H9 (cell line): ENCODE measurements around the gene SSH3. TPM values are rescaled to one million over a fixed set of nuclear protein-coding genes. Genes with fewer than 3 reads are reported as not detected.
A peak's percentile ranks its signal among the peaks of the same experiment; 100 is the strongest.

ENCODE experiments used
- DNase-seq: peaks from one replicate; pipeline ENCODE4 v3.0.0-alpha.2; 2017
- H2AFZ ChIP-seq: one replicate; pipeline ENCODE4 v1.6.1; 2013; ENCODE audit warnings: mild to moderate bottlenecking, low read length, control low read depth, moderate library complexity
- H2AK5ac ChIP-seq: 2 replicates; pipeline ENCODE4 v1.6.1; 2013; ENCODE audit warnings: low read length, control low read depth, mixed read lengths; ENCODE audit not compliant: insufficient read length
- H2BK120ac ChIP-seq: one replicate; pipeline ENCODE4 v1.6.1; 2013; ENCODE audit warnings: low read depth, mild to moderate bottlenecking, low read length, control low read depth, inconsistent platforms; ENCODE audit not compliant: poor library complexity, severe bottlenecking
- H2BK12ac ChIP-seq: 2 replicates; pipeline ENCODE4 v1.6.1; 2013; ENCODE audit warnings: low read length, control low read depth, mixed read lengths, low read depth; ENCODE audit not compliant: insufficient read length
- H2BK15ac ChIP-seq: 2 replicates; pipeline ENCODE4 v1.6.1; 2013; ENCODE audit warnings: low read depth, low read length, control low read depth
- H2BK20ac ChIP-seq: one replicate; pipeline ENCODE4 v1.6.1; 2013; ENCODE audit warnings: low read depth, mild to moderate bottlenecking, low read length, control low read depth, inconsistent platforms; ENCODE audit not compliant: poor library complexity, severe bottlenecking
- H2BK5ac ChIP-seq: 2 replicates; pipeline ENCODE4 v1.6.1; 2013; ENCODE audit warnings: low read length, control low read depth, mixed read lengths; ENCODE audit not compliant: insufficient read length
- H3K14ac ChIP-seq: 2 replicates; pipeline ENCODE4 v1.6.1; 2013; ENCODE audit warnings: low read length, control low read depth; ENCODE audit not compliant: insufficient read depth
- H3K18ac ChIP-seq: 2 replicates; pipeline ENCODE4 v1.6.1; 2013; ENCODE audit warnings: low read depth, mild to moderate bottlenecking, mixed read lengths, low read length, control low read depth; ENCODE audit not compliant: insufficient read length
- H3K23ac ChIP-seq: 2 replicates; pipeline ENCODE4 v1.6.1; 2013; ENCODE audit warnings: low read length, control low read depth, mixed read lengths, low read depth; ENCODE audit not compliant: insufficient read length
- H3K23me2 ChIP-seq: 2 replicates; pipeline ENCODE4 v1.6.1; 2013; ENCODE audit warnings: low read depth, mild to moderate bottlenecking, mixed read lengths, low read length, control low read depth; ENCODE audit not compliant: insufficient read length, poor library complexity, severe bottlenecking
- H3K27ac ChIP-seq: 2 replicates; pipeline ENCODE4 v1.5.1; 2013; ENCODE audit warnings: low read length, control low read depth, mixed read lengths, low read depth; ENCODE audit not compliant: insufficient read length
- H3K27me3 ChIP-seq: 2 replicates; pipeline ENCODE4 v1.6.1; 2013; ENCODE audit warnings: low read length, control low read depth, inconsistent platforms; ENCODE audit not compliant: insufficient read depth
- H3K4ac ChIP-seq: 2 replicates; pipeline ENCODE4 v1.6.1; 2013; ENCODE audit warnings: low read depth, mild to moderate bottlenecking, control low read depth, inconsistent platforms, low read length, moderate library complexity
- H3K4me1 ChIP-seq: 2 replicates; pipeline ENCODE4 v1.6.1; 2013; ENCODE audit warnings: low read length, control low read depth, inconsistent platforms; ENCODE audit not compliant: insufficient read depth
- H3K4me2 ChIP-seq: 2 replicates; pipeline ENCODE4 v1.6.1; 2013; ENCODE audit warnings: low read length, control low read depth, mixed read lengths; ENCODE audit not compliant: insufficient read length, insufficient read depth
- H3K56ac ChIP-seq: 2 replicates; pipeline ENCODE4 v1.6.1; 2013; ENCODE audit warnings: low read depth, mild to moderate bottlenecking, mixed read lengths, low read length, control low read depth; ENCODE audit not compliant: insufficient read length
- H3K79me1 ChIP-seq: 2 replicates; pipeline ENCODE4 v1.6.1; 2013; ENCODE audit warnings: low read depth, mild to moderate bottlenecking, moderate library complexity, low read length, control low read depth, inconsistent platforms; ENCODE audit not compliant: insufficient read depth, poor library complexity, severe bottlenecking
- H3K79me2 ChIP-seq: 2 replicates; pipeline ENCODE4 v1.6.1; 2013; ENCODE audit warnings: low read length, control low read depth, inconsistent platforms; ENCODE audit not compliant: insufficient read depth
- H3K9ac ChIP-seq: 2 replicates; pipeline ENCODE4 v1.6.1; 2013; ENCODE audit warnings: low read length, control low read depth, mixed read lengths; ENCODE audit not compliant: insufficient read length; ENCODE audit errors: extremely low read depth
- H3K9me3 ChIP-seq: one replicate; pipeline ENCODE4 v1.6.1; 2013; ENCODE audit warnings: low read depth, low read length, inconsistent platforms; ENCODE audit not compliant: control insufficient read depth
- H3T11ph ChIP-seq: one replicate; pipeline ENCODE4 v1.6.1; 2013; ENCODE audit warnings: mild to moderate bottlenecking, low read length, control low read depth, inconsistent platforms
- H4K20me1 ChIP-seq: one replicate; pipeline ENCODE4 v1.6.1; 2013; ENCODE audit not compliant: control insufficient read depth, insufficient read length, insufficient read depth
- H4K5ac ChIP-seq: 2 replicates; pipeline ENCODE4 v1.6.1; 2013; ENCODE audit warnings: low read depth, mild to moderate bottlenecking, mixed read lengths, low read length, control low read depth; ENCODE audit not compliant: insufficient read length
- H4K8ac ChIP-seq: replicated peaks from 2 replicates; pipeline ENCODE4 v1.6.1; 2013; ENCODE audit warnings: low read length, control low read depth, mixed read lengths, low read depth; ENCODE audit not compliant: insufficient read length
- H4K91ac ChIP-seq: 2 replicates; pipeline ENCODE4 v1.6.1; 2013; ENCODE audit warnings: low read depth, mild to moderate bottlenecking, moderate library complexity, mixed read lengths, low read length, control low read depth; ENCODE audit not compliant: insufficient read length
- H3K27ac Mint-ChIP-seq, 3 experiments: 2 replicates in 2 of 3; 3 replicates in 1 of 3; pipeline ENCODE4 v1.8.0; 2020 to 2021; ENCODE audit warnings: mixed read lengths in 3 of 3, mild to moderate bottlenecking in 1 of 3, moderate library complexity in 1 of 3
- H3K27me3 Mint-ChIP-seq: 2 replicates; pipeline ENCODE4 v1.8.0; 2021; ENCODE audit warnings: low read depth, mild to moderate bottlenecking, moderate library complexity, mixed read lengths
- H3K36me3 Mint-ChIP-seq, 3 experiments: 2 replicates in 2 of 3; 3 replicates in 1 of 3; pipeline ENCODE4 v1.8.0; 2020 to 2021; ENCODE audit warnings: low read depth in 3 of 3, mixed read lengths in 3 of 3; ENCODE audit not compliant: insufficient read depth in 1 of 3
- H3K4me1 Mint-ChIP-seq, 2 experiments: 2 replicates each; pipeline ENCODE4 v1.8.0; 2020; ENCODE audit warnings: mixed read lengths in 2 of 2
- H3K4me3 Mint-ChIP-seq, 2 experiments: 2 replicates in 1 of 2; 3 replicates in 1 of 2; pipeline ENCODE4 v1.8.0; 2020 to 2021; ENCODE audit warnings: mild to moderate bottlenecking in 2 of 2, mixed read lengths in 2 of 2, moderate library complexity in 1 of 2
- H3K9me3 Mint-ChIP-seq, 2 experiments: 2 replicates in 1 of 2; 3 replicates in 1 of 2; pipeline ENCODE4 v1.8.0; 2020; ENCODE audit warnings: mild to moderate bottlenecking in 2 of 2, mixed read lengths in 2 of 2, moderate library complexity in 1 of 2
- CTCF ChIP-seq: fragments of 200-600 bp; sonication (generic); conservative IDR thresholded peaks from 3 replicates; pipeline ENCODE4 v1.8.0; 2021; ENCODE audit warnings: antibody characterized with exemption, mild to moderate bottlenecking
- WGBS: extraction: QIAGEN DNeasy Blood & Tissue Kit; methylation state at CpG from one replicate; pipeline ENCODE4 v1.1.7; 2013; ENCODE audit warnings: missing lambda C conversion rate, low lambda C conversion rate, mixed read lengths; ENCODE audit not compliant: insufficient read length; ENCODE audit errors: extremely low coverage; 5-methylcytosine and 5-hydroxymethylcytosine counted together
- total RNA-seq: library from RNA; stranded (reverse); gene quantifications from 2 replicates; pipeline ENCODE4 v1.2.1, GENCODE V29; 2021

SSH3 gene
- total RNA-seq, 1 experiment from 2014 or later: 42.2 TPM

GRCh38 chr11:67274768-67275605 is 28.3 kb upstream of the SSH3 start:
- Histone ChIP-seq H3K18ac (no peak overlapping the region), H3K9ac (no peak overlapping the region), H3K9me3 (no peaks in the 10 kb centered on the region), H4K8ac (no peak overlapping the region), H4K20me1 (no peaks in the 10 kb centered on the region), H4K5ac (no peak overlapping the region), H3K79me2 (peaks cover 7% of the 10 kb centered on the region; the same call in 1 of the 2 replicates), H3K27me3 (no peaks in the 10 kb centered on the region), H2BK120ac (no peak overlapping the region), H3K23ac (no peak overlapping the region), H2BK12ac (no peak overlapping the region), H3K23me2 (peaks cover 3% of the 10 kb centered on the region), H2AK5ac (no peak overlapping the region), H3K56ac (no peak overlapping the region), H2BK20ac (no peak overlapping the region), H2BK15ac (no peak overlapping the region), H3K4ac (no peak overlapping the region), H2AFZ (no peak overlapping the region), H4K91ac (no peak overlapping the region), H3K79me1 (no peaks in the 10 kb centered on the region), H3K4me1 (peaks cover 12% of the 10 kb centered on the region), H2BK5ac (no peak overlapping the region), H3K27ac (no peak overlapping the region), H3K14ac (no peak overlapping the region; the same call in 1 of the 2 replicates), H3K4me2 (no peak overlapping the region), H3T11ph (no peak overlapping the region)
- DNase-seq: no peak
- no CpG with 5 or more reads among the region's 35 CpGs for WGBS
- Mint-ChIP-seq H3K27ac (peak overlapping the region; percentile 22 to 93 (median 28); a peak in 4 of 7 replicates), H3K4me3 (no peak overlapping the region), H3K36me3 (peaks cover 4 to 14% (median 11%) of the 10 kb centered on the region in 3 experiments; a peak in 6 of 7 replicates), H3K27me3 (no peaks in the 10 kb centered on the region), H3K9me3 (no peaks in the 10 kb centered on the region), H3K4me1 (peaks cover 32 to 40% of the 10 kb centered on the region in 2 experiments)
- no peak for TF ChIP-seq CTCF
